ENCODE data around the gene RSAD1.

The RSAD1 gene

GRCh38 chr17:50498021-50498874, 19.6 kb downstream of the RSAD1 start:
- DNase-seq: no peak

- DNase-seq: no peak
These were observed 20.6 kb downstream of the RSAD1 start for GRCh38 chr17:50499270-50499669.

GRCh38 chr17:50499721-50500120, 21.1 kb downstream of the RSAD1 start:
- DNase-seq: no peak

GRCh38 chr17:50501054-50501453, 22.4 kb downstream of the RSAD1 start:
- peak; percentile 42 for DNase-seq

GRCh38 chr17:50502301-50502990, 23.8 kb downstream of the RSAD1 start:
- no peak for DNase-seq

- DNase-seq: no peak
These were observed 27.0 kb downstream of the RSAD1 start for GRCh38 chr17:50505591-50506130.

GRCh38 chr17:50506298-50506697, 27.6 kb downstream of the RSAD1 start:
- DNase-seq: no peak

- DNase-seq: peak; percentile 80
These were observed 29.4 kb downstream of the RSAD1 start, which contains the start of gene MYCBPAP for GRCh38 chr17:50507871-50508572. Gene MYCBPAP (plus strand): TSS chr17:50508439. CDS start chr17:50508675, 236 bp downstream.

GRCh38 chr17:50508573-50509460, 30.2 kb downstream of the RSAD1 start:
- DNase-seq: no peak

GRCh38 chr17:50511058-50511457, 32.4 kb downstream of the RSAD1 start:
- DNase-seq: peak; percentile 65

GRCh38 chr17:50513495-50513894, 34.8 kb downstream of the RSAD1 start:
- DNase-seq: no peak

- DNase-seq: no peak
These were observed 35.7 kb downstream of the RSAD1 start for GRCh38 chr17:50514388-50514787.

- DNase-seq: no peak
These were observed 36.5 kb downstream of the RSAD1 start for GRCh38 chr17:50514936-50515702.

GRCh38 chr17:50517011-50517410, 38.4 kb downstream of the RSAD1 start:
- no peak for DNase-seq

GRCh38 chr17:50517504-50518383, 39.1 kb downstream of the RSAD1 start:
- no peak for DNase-seq

- DNase-seq: no peak
These were observed 39.8 kb downstream of the RSAD1 start for GRCh38 chr17:50518384-50519023.

- DNase-seq: no peak
These were observed 40.6 kb downstream of the RSAD1 start for GRCh38 chr17:50519141-50519834.

GRCh38 chr17:50520483-50520882, 41.8 kb downstream of the RSAD1 start:
- DNase-seq: no peak

GRCh38 chr17:50521514-50521913, 42.9 kb downstream of the RSAD1 start:
- DNase-seq: no peak
